D721Med (cell line): ENCODE measurements around the gene BAZ1A.

Source experiments
- DNase-seq: peaks from one replicate; pipeline ENCODE4 v3.0.0; 2011; ENCODE audit warnings: low spot score; ENCODE audit not compliant: insufficient read length
- FAIRE-seq: peaks from 2 replicates; lab custom pipeline; 2011; peaks lifted over from hg19 to GRCh38; lab: Jason Lieb, UNC
- TF ChIP-seq, protein P1 (sequence below): IDR thresholded peaks from 2 replicates; pipeline ENCODE4 v1.5.1; 2012; ENCODE audit warnings: mild to moderate bottlenecking, control low read depth; ENCODE audit not compliant: insufficient read depth; ENCODE audit errors: missing control alignments

Gene BAZ1A, protein sequence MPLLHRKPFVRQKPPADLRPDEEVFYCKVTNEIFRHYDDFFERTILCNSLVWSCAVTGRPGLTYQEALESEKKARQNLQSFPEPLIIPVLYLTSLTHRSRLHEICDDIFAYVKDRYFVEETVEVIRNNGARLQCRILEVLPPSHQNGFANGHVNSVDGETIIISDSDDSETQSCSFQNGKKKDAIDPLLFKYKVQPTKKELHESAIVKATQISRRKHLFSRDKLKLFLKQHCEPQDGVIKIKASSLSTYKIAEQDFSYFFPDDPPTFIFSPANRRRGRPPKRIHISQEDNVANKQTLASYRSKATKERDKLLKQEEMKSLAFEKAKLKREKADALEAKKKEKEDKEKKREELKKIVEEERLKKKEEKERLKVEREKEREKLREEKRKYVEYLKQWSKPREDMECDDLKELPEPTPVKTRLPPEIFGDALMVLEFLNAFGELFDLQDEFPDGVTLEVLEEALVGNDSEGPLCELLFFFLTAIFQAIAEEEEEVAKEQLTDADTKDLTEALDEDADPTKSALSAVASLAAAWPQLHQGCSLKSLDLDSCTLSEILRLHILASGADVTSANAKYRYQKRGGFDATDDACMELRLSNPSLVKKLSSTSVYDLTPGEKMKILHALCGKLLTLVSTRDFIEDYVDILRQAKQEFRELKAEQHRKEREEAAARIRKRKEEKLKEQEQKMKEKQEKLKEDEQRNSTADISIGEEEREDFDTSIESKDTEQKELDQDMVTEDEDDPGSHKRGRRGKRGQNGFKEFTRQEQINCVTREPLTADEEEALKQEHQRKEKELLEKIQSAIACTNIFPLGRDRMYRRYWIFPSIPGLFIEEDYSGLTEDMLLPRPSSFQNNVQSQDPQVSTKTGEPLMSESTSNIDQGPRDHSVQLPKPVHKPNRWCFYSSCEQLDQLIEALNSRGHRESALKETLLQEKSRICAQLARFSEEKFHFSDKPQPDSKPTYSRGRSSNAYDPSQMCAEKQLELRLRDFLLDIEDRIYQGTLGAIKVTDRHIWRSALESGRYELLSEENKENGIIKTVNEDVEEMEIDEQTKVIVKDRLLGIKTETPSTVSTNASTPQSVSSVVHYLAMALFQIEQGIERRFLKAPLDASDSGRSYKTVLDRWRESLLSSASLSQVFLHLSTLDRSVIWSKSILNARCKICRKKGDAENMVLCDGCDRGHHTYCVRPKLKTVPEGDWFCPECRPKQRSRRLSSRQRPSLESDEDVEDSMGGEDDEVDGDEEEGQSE (N-terminal part only)

DNA sequence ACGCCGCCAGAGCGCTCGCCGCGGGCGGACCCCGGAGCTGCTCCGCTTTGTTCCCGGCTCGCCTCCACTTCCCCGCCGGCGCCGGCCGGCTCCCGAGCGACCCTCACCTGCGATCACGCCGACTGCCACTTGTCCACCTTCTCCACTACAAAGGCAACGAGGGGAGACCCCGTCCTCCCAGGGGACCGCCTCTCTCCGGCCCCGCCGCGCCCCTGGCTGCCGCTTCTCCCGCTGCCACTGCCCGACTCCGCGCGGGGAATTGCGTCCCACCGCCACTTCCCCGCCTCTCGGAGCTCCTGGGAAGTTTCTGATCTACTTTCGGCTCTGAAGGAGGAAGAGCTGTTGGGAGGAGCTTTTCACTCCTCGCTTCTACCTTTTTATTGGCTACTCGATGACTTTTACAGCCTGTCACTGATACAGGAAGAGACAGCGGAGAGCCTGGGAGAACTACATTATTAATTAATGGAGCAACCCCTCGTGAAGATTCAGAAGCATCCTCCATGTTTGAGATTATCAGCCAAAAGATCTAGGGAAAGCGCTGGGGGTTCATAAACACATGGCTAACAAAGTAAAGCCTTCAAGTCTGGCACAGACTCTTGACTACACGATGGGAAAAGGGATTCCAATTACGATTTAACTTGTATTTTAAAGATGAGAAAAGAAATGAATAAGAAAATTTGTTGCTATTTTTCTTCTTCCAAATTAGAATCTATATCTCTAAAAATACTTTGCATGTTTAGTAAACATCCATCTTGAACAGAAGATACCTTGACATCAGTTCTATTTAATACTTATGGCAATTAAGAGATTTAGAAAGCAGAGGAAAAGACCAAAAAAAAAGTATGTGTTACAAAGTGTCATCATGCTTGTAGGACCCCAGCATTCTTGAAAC lies at the start of gene BAZ1A:
BAZ1A (minus strand) TSS at position 330 of the 892 bp plus-strand sequence. CDS start 756 bp downstream, outside the sequence.
- FAIRE-seq = no peak
- TF ChIP-seq, protein P1, sequence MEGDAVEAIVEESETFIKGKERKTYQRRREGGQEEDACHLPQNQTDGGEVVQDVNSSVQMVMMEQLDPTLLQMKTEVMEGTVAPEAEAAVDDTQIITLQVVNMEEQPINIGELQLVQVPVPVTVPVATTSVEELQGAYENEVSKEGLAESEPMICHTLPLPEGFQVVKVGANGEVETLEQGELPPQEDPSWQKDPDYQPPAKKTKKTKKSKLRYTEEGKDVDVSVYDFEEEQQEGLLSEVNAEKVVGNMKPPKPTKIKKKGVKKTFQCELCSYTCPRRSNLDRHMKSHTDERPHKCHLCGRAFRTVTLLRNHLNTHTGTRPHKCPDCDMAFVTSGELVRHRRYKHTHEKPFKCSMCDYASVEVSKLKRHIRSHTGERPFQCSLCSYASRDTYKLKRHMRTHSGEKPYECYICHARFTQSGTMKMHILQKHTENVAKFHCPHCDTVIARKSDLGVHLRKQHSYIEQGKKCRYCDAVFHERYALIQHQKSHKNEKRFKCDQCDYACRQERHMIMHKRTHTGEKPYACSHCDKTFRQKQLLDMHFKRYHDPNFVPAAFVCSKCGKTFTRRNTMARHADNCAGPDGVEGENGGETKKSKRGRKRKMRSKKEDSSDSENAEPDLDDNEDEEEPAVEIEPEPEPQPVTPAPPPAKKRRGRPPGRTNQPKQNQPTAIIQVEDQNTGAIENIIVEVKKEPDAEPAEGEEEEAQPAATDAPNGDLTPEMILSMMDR = no peak
- DNase-seq = peak; percentile 36

GRCh38 chr14:34920339-34920738 lies 45.2 kb upstream of the BAZ1A start:
- FAIRE-seq (no peak), DNase-seq (no peak)
- TF ChIP-seq, protein P1 = no peak

DNA sequence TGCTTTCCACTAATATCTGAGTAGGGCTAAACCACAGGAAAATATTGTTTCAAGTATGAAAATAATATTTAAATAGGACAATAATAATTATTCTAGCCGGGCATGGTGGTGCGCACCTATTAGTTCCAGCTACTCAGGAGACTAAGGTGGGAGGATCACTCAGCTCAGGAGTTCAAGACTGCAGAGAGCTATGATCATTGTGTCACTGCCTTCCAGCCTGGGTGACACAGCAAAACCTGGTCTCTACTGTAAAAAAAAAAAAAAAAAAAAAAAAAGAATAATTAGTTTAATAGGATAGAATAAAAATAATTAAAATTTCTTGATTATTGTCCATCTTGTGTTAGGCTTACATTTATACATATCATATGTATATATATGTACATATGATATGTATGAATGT lies 38.5 kb upstream of the BAZ1A start:
- no peak for FAIRE-seq
- TF ChIP-seq, protein P1 = no peak
- DNase-seq = no peak

- TF ChIP-seq, protein P1 = no peak
- no peak for DNase-seq
- FAIRE-seq = no peak
Measured at GRCh38 chr14:34912966-34913365, 37.8 kb upstream of the BAZ1A start.

DNA sequence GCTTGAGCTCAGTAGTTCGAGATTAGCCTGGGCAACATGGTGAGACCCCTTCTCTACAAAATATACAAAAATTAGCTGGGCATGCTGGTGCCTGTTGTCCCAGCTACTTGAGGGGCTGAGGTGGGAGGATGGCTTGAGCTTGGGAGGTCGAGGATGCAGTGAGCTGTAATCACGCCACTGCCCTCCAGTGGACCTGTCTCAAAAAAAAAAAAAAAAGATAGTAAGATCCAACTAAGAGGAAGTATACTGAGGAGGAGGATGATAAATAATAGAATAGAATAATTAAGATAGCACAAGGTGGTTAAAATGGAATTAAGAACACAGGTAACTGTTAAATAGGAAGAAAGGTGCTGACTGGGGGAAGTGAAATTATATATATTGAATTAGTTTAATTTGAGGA lies 37.0 kb upstream of the BAZ1A start:
- DNase-seq = no peak
- FAIRE-seq = no peak
- TF ChIP-seq, protein P1 = no peak
